Islet of Langerhans (tissue), 1 donor: ENCODE results near the gene UPK3BL1.
"Not testable (repeated sequence)": the region's sequence is repeated elsewhere in the genome, so short reads cannot be mapped to it uniquely, and the experiment has no call there.

Experiments used
- FAIRE-seq: peaks from one replicate; lab custom pipeline; 2011; peaks lifted over from hg19 to GRCh38; lab: Jason Lieb, UNC

UPK3BL1 gene

GRCh38 chr7:102627271-102627904, 15.2 kb downstream of the UPK3BL1 start:
- not testable (repeated sequence) for FAIRE-seq

- FAIRE-seq: not testable (repeated sequence)
Measured at GRCh38 chr7:102618122-102618521, 24.5 kb downstream of the UPK3BL1 start.

- FAIRE-seq: not testable (repeated sequence)
Measured at GRCh38 chr7:102616507-102617125, 26.0 kb downstream of the UPK3BL1 start, which contains the start of gene RASA4. TSS of gene RASA4 (minus strand) at chr7:102616756. CDS start at chr7:102616689, 67 bp downstream.

- FAIRE-seq: not testable (repeated sequence)
Measured at GRCh38 chr7:102615930-102616329, 26.7 kb downstream of the UPK3BL1 start.

GRCh38 chr7:102614873-102615272, 27.7 kb downstream of the UPK3BL1 start:
- not testable (repeated sequence) for FAIRE-seq

GRCh38 chr7:102614346-102614697, 28.3 kb downstream of the UPK3BL1 start:
- FAIRE-seq: not testable (repeated sequence)

GRCh38 chr7:102613575-102614345, 28.8 kb downstream of the UPK3BL1 start:
- FAIRE-seq: not testable (repeated sequence)

GRCh38 chr7:102611675-102612325, 30.8 kb downstream of the UPK3BL1 start:
- not testable (repeated sequence) for FAIRE-seq

GRCh38 chr7:102611013-102611674, 31.4 kb downstream of the UPK3BL1 start:
- not testable (repeated sequence) for FAIRE-seq

GRCh38 chr7:102610441-102610840, 32.1 kb downstream of the UPK3BL1 start:
- FAIRE-seq: not testable (repeated sequence)

GRCh38 chr7:102609734-102610133, 32.9 kb downstream of the UPK3BL1 start:
- FAIRE-seq: not testable (repeated sequence)

GRCh38 chr7:102606848-102607247, 35.7 kb downstream of the UPK3BL1 start:
- not testable (repeated sequence) for FAIRE-seq

- not testable (repeated sequence) for FAIRE-seq
Measured at GRCh38 chr7:102604431-102605145, 38.0 kb downstream of the UPK3BL1 start.

GRCh38 chr7:102602317-102602716, 40.3 kb downstream of the UPK3BL1 start:
- FAIRE-seq: not testable (repeated sequence)

GRCh38 chr7:102599699-102600098, 42.9 kb downstream of the UPK3BL1 start:
- not testable (repeated sequence) for FAIRE-seq

GRCh38 chr7:102596036-102596435, 46.6 kb downstream of the UPK3BL1 start:
- not testable (repeated sequence) for FAIRE-seq

- not testable (repeated sequence) for FAIRE-seq
Measured at GRCh38 chr7:102593637-102594334, 48.8 kb downstream of the UPK3BL1 start.

GRCh38 chr7:102592477-102593019, 50.0 kb downstream of the UPK3BL1 start:
- not testable (repeated sequence) for FAIRE-seq

- FAIRE-seq: not testable (repeated sequence)
Measured at GRCh38 chr7:102589857-102590256, 52.7 kb downstream of the UPK3BL1 start.
